Measurements from ENCODE around the gene HS6ST3. TPM values are rescaled to one million over a fixed set of nuclear protein-coding genes. Genes with fewer than 3 reads are reported as not detected.
A peak's percentile ranks its signal among the peaks of the same experiment; 100 is the strongest.

The HS6ST3 gene
- total and polyA plus RNA-seq, 2 experiments from 2014 or later: 2.2 to 2.7 TPM

DNA sequence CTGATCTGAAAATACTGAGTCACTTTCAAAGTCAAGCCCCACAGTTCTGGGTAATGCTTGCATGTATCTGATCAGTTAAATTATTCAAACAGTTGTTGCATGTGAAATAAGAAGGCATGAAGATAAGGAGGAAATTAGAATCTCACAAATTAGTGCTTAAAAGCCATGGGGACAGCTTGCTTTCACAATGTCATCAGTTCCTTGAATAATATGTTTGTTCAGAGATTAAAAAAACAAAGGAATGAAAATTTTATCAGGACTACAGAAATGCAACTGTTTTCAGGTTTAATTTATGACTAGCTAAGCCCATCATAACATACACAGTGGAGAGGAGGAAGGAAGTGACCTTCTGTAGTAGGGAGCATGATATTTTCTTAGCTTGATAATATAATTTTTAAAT is 754.3 kb downstream of the HS6ST3 start:
- H3K4me3 ChIP-seq: no peak overlapping the region
- peaks cover 4% of the 10 kb centered on the region for H3K4me1 ChIP-seq (ENCODE audit: insufficient read depth)
- H3K9me2 ChIP-seq (replicated peaks; ENCODE audit: insufficient read depth): no peaks in the 10 kb centered on the region
- peak overlapping the region; percentile 24 for H3K27ac ChIP-seq
- H3K79me2 ChIP-seq: peaks cover 8% of the 10 kb centered on the region
- TF ChIP-seq EZH2phosphoT487 (IDR thresholded peaks at IDR 0.05; ENCODE audit: low read depth, severe bottlenecking, unreplicated experiment) (no peak), EZH2 (IDR thresholded peaks at IDR 0.05; ENCODE audit: borderline replicate concordance) (no peak)
- TF ChIP-seq, protein P1, sequence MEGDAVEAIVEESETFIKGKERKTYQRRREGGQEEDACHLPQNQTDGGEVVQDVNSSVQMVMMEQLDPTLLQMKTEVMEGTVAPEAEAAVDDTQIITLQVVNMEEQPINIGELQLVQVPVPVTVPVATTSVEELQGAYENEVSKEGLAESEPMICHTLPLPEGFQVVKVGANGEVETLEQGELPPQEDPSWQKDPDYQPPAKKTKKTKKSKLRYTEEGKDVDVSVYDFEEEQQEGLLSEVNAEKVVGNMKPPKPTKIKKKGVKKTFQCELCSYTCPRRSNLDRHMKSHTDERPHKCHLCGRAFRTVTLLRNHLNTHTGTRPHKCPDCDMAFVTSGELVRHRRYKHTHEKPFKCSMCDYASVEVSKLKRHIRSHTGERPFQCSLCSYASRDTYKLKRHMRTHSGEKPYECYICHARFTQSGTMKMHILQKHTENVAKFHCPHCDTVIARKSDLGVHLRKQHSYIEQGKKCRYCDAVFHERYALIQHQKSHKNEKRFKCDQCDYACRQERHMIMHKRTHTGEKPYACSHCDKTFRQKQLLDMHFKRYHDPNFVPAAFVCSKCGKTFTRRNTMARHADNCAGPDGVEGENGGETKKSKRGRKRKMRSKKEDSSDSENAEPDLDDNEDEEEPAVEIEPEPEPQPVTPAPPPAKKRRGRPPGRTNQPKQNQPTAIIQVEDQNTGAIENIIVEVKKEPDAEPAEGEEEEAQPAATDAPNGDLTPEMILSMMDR (IDR thresholded peaks at IDR 0.05; ENCODE audit: poor library complexity): no peak
- H4K20me1 ChIP-seq (ENCODE audit: insufficient read depth, poor library complexity, severe bottlenecking): no peaks in the 10 kb centered on the region
- no peak for DNase-seq (ENCODE audit: low spot score)
- H2AFZ ChIP-seq: no peak overlapping the region
- no peaks in the 10 kb centered on the region for H3K27me3 ChIP-seq
- peak overlapping the region; percentile 67 for H3K4me2 ChIP-seq
- H3K36me3 ChIP-seq (replicated peaks; ENCODE audit: insufficient read depth, low read depth): no peaks in the 10 kb centered on the region
- no peaks in the 10 kb centered on the region for H3K9me3 ChIP-seq (ENCODE audit: low read depth)

DNA sequence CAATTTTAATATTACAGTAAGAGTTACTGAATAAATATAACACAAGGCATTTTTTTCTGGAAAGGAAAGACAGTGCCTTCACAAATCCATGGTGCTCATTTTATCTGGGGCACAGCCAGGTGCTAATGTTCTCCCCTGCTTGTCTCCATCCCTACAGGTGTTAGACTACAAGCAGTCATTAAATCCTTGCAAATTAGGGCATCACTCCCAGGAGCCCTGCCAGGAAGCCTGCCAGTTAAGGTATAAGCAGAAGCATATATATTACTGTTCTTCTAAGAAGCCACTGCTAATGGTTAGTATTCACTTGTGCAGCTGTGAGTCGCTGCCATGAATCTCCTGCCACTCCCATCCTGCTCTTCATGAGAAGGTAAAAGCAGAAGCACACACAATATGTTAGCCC is 754.7 kb downstream of the HS6ST3 start:
- Histone ChIP-seq H4K20me1 (ENCODE audit: insufficient read depth, poor library complexity, severe bottlenecking) (no peaks in the 10 kb centered on the region), H3K4me2 (peak overlapping the region; percentile 67), H3K79me2 (peaks cover 8% of the 10 kb centered on the region), H3K9me2 (replicated peaks; ENCODE audit: insufficient read depth) (no peaks in the 10 kb centered on the region), H3K36me3 (replicated peaks; ENCODE audit: insufficient read depth, low read depth) (no peaks in the 10 kb centered on the region), H3K27me3 (no peaks in the 10 kb centered on the region), H3K4me3 (no peak overlapping the region), H2AFZ (no peak overlapping the region), H3K4me1 (ENCODE audit: insufficient read depth) (peaks cover 4% of the 10 kb centered on the region), H3K9me3 (ENCODE audit: low read depth) (no peaks in the 10 kb centered on the region), H3K27ac (peak overlapping the region; percentile 41)
- WGBS (ENCODE audit: low lambda C conversion rate, missing lambda C conversion rate): 84% methylated on average over 1 of the region's 1 CpG
- DNase-seq (ENCODE audit: low spot score): no peak
- TF ChIP-seq EZH2 (IDR thresholded peaks at IDR 0.05; ENCODE audit: borderline replicate concordance): no peak
- TF ChIP-seq, protein P1 (IDR thresholded peaks at IDR 0.05; ENCODE audit: poor library complexity): no peak

DNA sequence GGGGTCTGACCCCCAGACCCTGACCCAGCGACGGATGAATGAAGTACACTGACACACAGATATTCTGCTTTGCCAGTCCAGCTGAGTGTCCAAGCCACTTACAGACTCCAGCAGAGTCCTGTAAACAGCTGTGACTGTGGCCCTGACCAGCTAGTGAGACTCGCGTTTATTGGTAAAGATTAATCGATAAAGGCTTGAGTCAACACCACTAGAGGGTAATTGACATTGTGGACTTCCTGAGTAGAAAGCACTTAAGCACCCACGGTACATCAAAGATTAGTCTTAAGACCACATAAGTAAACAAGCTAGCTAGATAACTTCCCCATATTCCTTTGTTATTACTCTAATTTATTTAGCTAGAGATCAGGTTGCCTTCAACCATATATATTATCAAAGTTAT is 758.4 kb downstream of the HS6ST3 start:
- H2AFZ ChIP-seq: no peak overlapping the region
- H3K27me3 ChIP-seq: no peaks in the 10 kb centered on the region
- H3K9me3 ChIP-seq (ENCODE audit: low read depth): no peaks in the 10 kb centered on the region
- peak overlapping the region; percentile 73 for H3K27ac ChIP-seq
- no peak for TF ChIP-seq EZH2 (IDR thresholded peaks at IDR 0.05; ENCODE audit: borderline replicate concordance)
- no peak for TF ChIP-seq EZH2phosphoT487 (IDR thresholded peaks at IDR 0.05; ENCODE audit: low read depth, severe bottlenecking, unreplicated experiment)
- TF ChIP-seq, protein P1 (IDR thresholded peaks at IDR 0.05; ENCODE audit: poor library complexity): no peak
- H3K79me2 ChIP-seq: peaks cover 2% of the 10 kb centered on the region
- no peaks in the 10 kb centered on the region for H4K20me1 ChIP-seq (ENCODE audit: insufficient read depth, poor library complexity, severe bottlenecking)
- H3K4me1 ChIP-seq (ENCODE audit: insufficient read depth): peaks cover 4% of the 10 kb centered on the region
- peak; percentile 24 for DNase-seq (ENCODE audit: low spot score)
- no peak overlapping the region for H3K4me3 ChIP-seq
- peak overlapping the region; percentile 67 for H3K4me2 ChIP-seq
- 48% methylated on average over 6 of the region's 6 CpGs for WGBS (ENCODE audit: low lambda C conversion rate, missing lambda C conversion rate)
- no peaks in the 10 kb centered on the region for H3K36me3 ChIP-seq (replicated peaks; ENCODE audit: insufficient read depth, low read depth)
- no peaks in the 10 kb centered on the region for H3K9me2 ChIP-seq (replicated peaks; ENCODE audit: insufficient read depth)

DNA sequence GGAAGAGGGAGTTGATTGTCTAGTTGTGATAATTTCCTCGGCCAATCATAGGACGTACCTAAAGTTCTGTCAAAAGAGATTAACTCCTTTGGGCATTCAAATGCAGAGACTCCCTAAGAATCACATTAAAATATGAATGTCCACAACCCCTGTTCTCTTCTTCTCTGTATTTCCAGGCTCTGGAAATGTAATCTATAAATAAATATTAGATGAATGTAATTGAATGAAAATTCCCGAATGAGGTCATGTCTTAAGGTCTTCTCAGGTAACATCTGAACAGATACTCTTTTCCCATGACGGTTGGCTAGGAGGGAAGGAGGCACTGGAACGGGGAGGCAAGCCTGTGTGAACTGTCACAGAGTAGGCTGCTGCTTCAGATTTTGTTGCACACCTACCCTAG is 759.2 kb downstream of the HS6ST3 start:
- TF ChIP-seq EZH2phosphoT487 (IDR thresholded peaks at IDR 0.05; ENCODE audit: low read depth, severe bottlenecking, unreplicated experiment): no peak
- TF ChIP-seq, protein P1 (IDR thresholded peaks at IDR 0.05; ENCODE audit: poor library complexity): no peak
- TF ChIP-seq EZH2 (IDR thresholded peaks at IDR 0.05; ENCODE audit: borderline replicate concordance): no peak
- no peaks in the 10 kb centered on the region for H3K9me3 ChIP-seq (ENCODE audit: low read depth)
- WGBS (ENCODE audit: low lambda C conversion rate, missing lambda C conversion rate): 89% methylated on average over 5 of the region's 5 CpGs
- no peaks in the 10 kb centered on the region for H4K20me1 ChIP-seq (ENCODE audit: insufficient read depth, poor library complexity, severe bottlenecking)
- DNase-seq (ENCODE audit: low spot score): no peak
- no peak overlapping the region for H3K4me3 ChIP-seq
- no peak overlapping the region for H2AFZ ChIP-seq
- H3K36me3 ChIP-seq (replicated peaks; ENCODE audit: insufficient read depth, low read depth): no peaks in the 10 kb centered on the region
- peaks cover 2% of the 10 kb centered on the region for H3K79me2 ChIP-seq
- H3K4me2 ChIP-seq: no peak overlapping the region
- H3K27ac ChIP-seq: peak overlapping the region; percentile 44
- no peaks in the 10 kb centered on the region for H3K9me2 ChIP-seq (replicated peaks; ENCODE audit: insufficient read depth)
- H3K4me1 ChIP-seq (ENCODE audit: insufficient read depth): peaks cover 4% of the 10 kb centered on the region
- H3K27me3 ChIP-seq: no peaks in the 10 kb centered on the region

Measured in hepatocyte (in vitro differentiated cells).